Esophagus muscularis mucosa (tissue), 4 donors: ENCODE data around the gene MSMB.

Experiments
- EP300 ChIP-seq: sonication (generic); formaldehyde crosslinking; IDR thresholded peaks from one replicate; pipeline ENCODE4 v1.6.1; 2017; ENCODE audit warnings: antibody characterized with exemption
- POLR2A ChIP-seq: fragments of 450-650 bp; IDR thresholded peaks from one replicate; pipeline ENCODE4 v1.6.1; 2017; ENCODE audit warnings: antibody characterized with exemption, moderate library complexity, mild to moderate bottlenecking, low read depth
- POLR2AphosphoS5 ChIP-seq, 2 donors: sonication (generic); formaldehyde crosslinking; IDR thresholded peaks; one replicate each; pipeline ENCODE4 v1.6.1; 2017; ENCODE audit warnings: antibody characterized with exemption in 2 of 2
- TF ChIP-seq, protein P1 (sequence below), 3 experiments: fragments of 200-600 bp in 2 of 3; fragments of 450-650 bp in 1 of 3; sonication (generic) in 2 of 3; IDR thresholded peaks; one replicate each; pipeline ENCODE4 v1.5.1; 2017 to 2019; ENCODE audit warnings: antibody characterized with exemption in 3 of 3, mild to moderate bottlenecking in 2 of 3, moderate library complexity in 1 of 3

DNA sequence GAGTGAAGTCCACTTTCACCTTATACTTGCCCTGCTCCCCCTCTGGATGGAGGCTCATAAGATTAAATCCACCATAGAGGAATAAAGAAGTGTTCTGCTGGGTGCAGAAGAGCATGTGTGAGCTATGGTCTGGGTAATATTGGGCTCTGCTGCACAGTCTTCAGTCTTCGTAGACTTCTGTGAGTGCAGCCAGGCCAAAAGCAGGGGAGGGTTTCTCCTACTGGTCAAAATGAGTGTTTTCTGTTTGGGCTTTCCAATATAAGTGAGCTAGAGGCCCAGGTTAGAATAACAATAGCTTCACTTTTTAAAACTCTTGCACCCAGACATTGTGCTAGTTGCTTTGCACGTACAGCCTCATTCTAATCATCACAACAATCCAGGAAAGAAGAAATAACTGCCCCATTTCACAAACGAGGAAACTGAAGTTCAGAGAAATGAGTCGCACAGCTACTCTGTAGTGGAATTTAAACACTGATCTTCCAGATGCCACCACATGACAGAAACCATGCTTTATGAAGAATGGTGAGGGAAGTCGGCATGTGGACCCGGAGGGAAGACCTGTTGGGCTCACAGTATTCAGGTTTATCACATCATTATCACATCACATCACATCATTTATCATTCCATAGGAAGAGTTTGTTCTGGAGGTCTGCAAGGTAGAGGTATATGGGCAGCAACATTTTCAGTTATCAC is 23.8 kb upstream of the MSMB start:
- TF ChIP-seq EP300 (no peak), POLR2A (no peak), POLR2AphosphoS5 (IDR thresholded peaks at IDR 0.05) (no peak)
- TF ChIP-seq, protein P1, sequence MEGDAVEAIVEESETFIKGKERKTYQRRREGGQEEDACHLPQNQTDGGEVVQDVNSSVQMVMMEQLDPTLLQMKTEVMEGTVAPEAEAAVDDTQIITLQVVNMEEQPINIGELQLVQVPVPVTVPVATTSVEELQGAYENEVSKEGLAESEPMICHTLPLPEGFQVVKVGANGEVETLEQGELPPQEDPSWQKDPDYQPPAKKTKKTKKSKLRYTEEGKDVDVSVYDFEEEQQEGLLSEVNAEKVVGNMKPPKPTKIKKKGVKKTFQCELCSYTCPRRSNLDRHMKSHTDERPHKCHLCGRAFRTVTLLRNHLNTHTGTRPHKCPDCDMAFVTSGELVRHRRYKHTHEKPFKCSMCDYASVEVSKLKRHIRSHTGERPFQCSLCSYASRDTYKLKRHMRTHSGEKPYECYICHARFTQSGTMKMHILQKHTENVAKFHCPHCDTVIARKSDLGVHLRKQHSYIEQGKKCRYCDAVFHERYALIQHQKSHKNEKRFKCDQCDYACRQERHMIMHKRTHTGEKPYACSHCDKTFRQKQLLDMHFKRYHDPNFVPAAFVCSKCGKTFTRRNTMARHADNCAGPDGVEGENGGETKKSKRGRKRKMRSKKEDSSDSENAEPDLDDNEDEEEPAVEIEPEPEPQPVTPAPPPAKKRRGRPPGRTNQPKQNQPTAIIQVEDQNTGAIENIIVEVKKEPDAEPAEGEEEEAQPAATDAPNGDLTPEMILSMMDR (IDR thresholded peaks at IDR 0.05), result no peak
